ENCODE data around the gene NKAIN4. TPM values are rescaled to one million over a fixed set of nuclear protein-coding genes. Genes with fewer than 3 reads are reported as not detected.

The NKAIN4 gene
- total RNA-seq, 1 donor from 2014 or later: not detected

GRCh38 chr20:63274381-63275228 lies 20.3 kb upstream of the NKAIN4 start:
- intact Hi-C loops (cut with micrococcal nuclease): no loop called here

GRCh38 chr20:63273635-63274380 lies 19.5 kb upstream of the NKAIN4 start:
- intact Hi-C loops (cut with micrococcal nuclease): no loop called here

- intact Hi-C loops (cut with micrococcal nuclease): no loop called here
These were observed 18.9 kb upstream of the NKAIN4 start for GRCh38 chr20:63273059-63273579.

- intact Hi-C loops (cut with micrococcal nuclease): loop anchor here (1.0 kb wide), 1 partner anchor 56 kb away; the partner anchor contains the start of gene YTHDF1
These were observed 18.1 kb upstream of the NKAIN4 start, which contains the start of gene ARFGAP1 for GRCh38 chr20:63272105-63273058. Gene ARFGAP1, plus strand, starts transcription at chr20:63272813. Its CDS starts 2,768 bp downstream, at chr20:63275581.

- intact Hi-C loops (cut with micrococcal nuclease): no loop called here
These were observed 16.5 kb upstream of the NKAIN4 start for GRCh38 chr20:63270606-63271325.

GRCh38 chr20:63269724-63270123 lies 15.5 kb upstream of the NKAIN4 start:
- intact Hi-C loops (cut with micrococcal nuclease): no loop called here

- intact Hi-C loops (cut with micrococcal nuclease): no loop called here
These were observed 14.6 kb upstream of the NKAIN4 start for GRCh38 chr20:63268671-63269439.

GRCh38 chr20:63268256-63268655 lies 14.0 kb upstream of the NKAIN4 start:
- intact Hi-C loops (cut with micrococcal nuclease): no loop called here

GRCh38 chr20:63267691-63268090 lies 13.4 kb upstream of the NKAIN4 start:
- intact Hi-C loops (cut with micrococcal nuclease): no loop called here

GRCh38 chr20:63265891-63266515 lies 11.7 kb upstream of the NKAIN4 start:
- intact Hi-C loops (cut with micrococcal nuclease): no loop called here

- intact Hi-C loops (cut with micrococcal nuclease): no loop called here
These were observed 10.3 kb upstream of the NKAIN4 start for GRCh38 chr20:63264519-63264918.

GRCh38 chr20:63264000-63264399 lies 9.7 kb upstream of the NKAIN4 start:
- intact Hi-C loops (cut with micrococcal nuclease): no loop called here

GRCh38 chr20:63262836-63263235 lies 8.6 kb upstream of the NKAIN4 start:
- intact Hi-C loops (cut with micrococcal nuclease): no loop called here

- intact Hi-C loops (cut with micrococcal nuclease): no loop called here
These were observed 7.7 kb upstream of the NKAIN4 start for GRCh38 chr20:63261795-63262528.

- intact Hi-C loops (cut with micrococcal nuclease): no loop called here
These were observed 7.0 kb upstream of the NKAIN4 start for GRCh38 chr20:63261060-63261794.

- intact Hi-C loops (cut with micrococcal nuclease): no loop called here
These were observed 6.3 kb upstream of the NKAIN4 start for GRCh38 chr20:63260521-63260920.

- intact Hi-C loops (cut with micrococcal nuclease): no loop called here
These were observed 5.6 kb upstream of the NKAIN4 start for GRCh38 chr20:63259734-63260460.
